Mesenchymal stem cell (in vitro differentiated cells and primary cell): ENCODE results near the gene ADGRV1.

Source experiments
- DNase-seq: peaks from one replicate; pipeline ENCODE4 v3.0.0-alpha.2; 2013
- H2AFZ ChIP-seq: one replicate; pipeline ENCODE4 v1.6.1; 2013; ENCODE audit warnings: low read depth, mild to moderate bottlenecking, control low read depth, inconsistent platforms, low read length, moderate library complexity
- H2AK5ac ChIP-seq: 2 replicates; pipeline ENCODE4 v1.6.1; 2013; ENCODE audit warnings: low read length, moderate library complexity, mild to moderate bottlenecking, inconsistent platforms; ENCODE audit not compliant: severe bottlenecking
- H2BK120ac ChIP-seq: one replicate; pipeline ENCODE4 v1.6.1; 2013; ENCODE audit warnings: low read depth, mild to moderate bottlenecking, inconsistent platforms, low read length, moderate library complexity
- H2BK12ac ChIP-seq, 2 experiments: one replicate each; pipeline ENCODE4 v1.6.1; 2013; ENCODE audit warnings: inconsistent platforms in 2 of 2, low read length in 2 of 2, mild to moderate bottlenecking in 2 of 2, moderate library complexity in 2 of 2, control low read depth in 1 of 2
- H2BK15ac ChIP-seq: one replicate; pipeline ENCODE4 v1.6.1; 2013; ENCODE audit warnings: mild to moderate bottlenecking, low read depth, inconsistent platforms; ENCODE audit not compliant: poor library complexity, severe bottlenecking
- H2BK5ac ChIP-seq: 2 replicates; pipeline ENCODE4 v1.6.1; 2013; ENCODE audit warnings: low read depth, mild to moderate bottlenecking, low read length, control low read depth, inconsistent platforms; ENCODE audit not compliant: poor library complexity, severe bottlenecking
- H3K14ac ChIP-seq, 2 experiments: one replicate each; pipeline ENCODE4 v1.6.1; 2013; ENCODE audit warnings: inconsistent platforms in 2 of 2, low read length in 2 of 2, control low read depth in 1 of 2, mild to moderate bottlenecking in 1 of 2, moderate library complexity in 1 of 2
- H3K18ac ChIP-seq, 2 experiments: one replicate each; pipeline ENCODE4 v1.6.1; 2013; ENCODE audit warnings: inconsistent platforms in 2 of 2, low read length in 2 of 2, control low read depth in 1 of 2, low read depth in 1 of 2, mild to moderate bottlenecking in 1 of 2
- H3K23ac ChIP-seq, 2 experiments: one replicate each; pipeline ENCODE4 v1.6.1; 2013; ENCODE audit warnings: inconsistent platforms in 2 of 2, low read length in 2 of 2, mild to moderate bottlenecking in 2 of 2, moderate library complexity in 2 of 2, control low read depth in 1 of 2
- H3K27ac ChIP-seq: 2 replicates; pipeline ENCODE4 v1.5.1; 2013; ENCODE audit warnings: mild to moderate bottlenecking, moderate library complexity, low read length, control low read depth, inconsistent platforms; ENCODE audit not compliant: poor library complexity, severe bottlenecking
- H3K27me3 ChIP-seq, 2 experiments: 2 replicates each; pipeline versions ENCODE4 v1.6.1 to v1.7.0; 2013; ENCODE audit warnings: low read length in 2 of 2, mild to moderate bottlenecking in 2 of 2, moderate library complexity in 2 of 2, control low read depth in 1 of 2, inconsistent platforms in 1 of 2; ENCODE audit not compliant: control insufficient read depth in 1 of 2, insufficient read depth in 1 of 2
- H3K36me3 ChIP-seq, 2 experiments: 2 replicates each; pipeline versions ENCODE4 v1.6.1 to v1.7.0; 2013; ENCODE audit warnings: low read length in 2 of 2, control low read depth in 1 of 2, inconsistent platforms in 1 of 2, low read depth in 1 of 2, mild to moderate bottlenecking in 1 of 2; ENCODE audit not compliant: insufficient read depth in 2 of 2, control insufficient read depth in 1 of 2
- H3K4ac ChIP-seq, 2 experiments: one replicate each; pipeline ENCODE4 v1.6.1; 2013; ENCODE audit warnings: inconsistent platforms in 2 of 2, low read length in 2 of 2, mild to moderate bottlenecking in 2 of 2, moderate library complexity in 2 of 2, control low read depth in 1 of 2, low read depth in 1 of 2
- H3K4me1 ChIP-seq: 2 replicates; pipeline ENCODE4 v1.6.1; 2013; ENCODE audit warnings: low read depth, low read length, control low read depth; ENCODE audit not compliant: control insufficient read depth, insufficient read depth
- H3K4me2 ChIP-seq: 2 replicates; pipeline ENCODE4 v1.6.1; 2013; ENCODE audit warnings: low read length, mild to moderate bottlenecking, inconsistent platforms; ENCODE audit not compliant: poor library complexity, severe bottlenecking
- H3K4me3 ChIP-seq, 2 experiments: 2 replicates each; pipeline versions ENCODE4 v1.5.1 to v1.7.0; 2013; ENCODE audit warnings: low read length in 2 of 2, mild to moderate bottlenecking in 2 of 2, control low read depth in 1 of 2, low read depth in 1 of 2; ENCODE audit not compliant: insufficient read depth in 1 of 2
- H3K79me1 ChIP-seq: replicated peaks from 2 replicates; pipeline ENCODE4 v1.6.1; 2013; ENCODE audit warnings: mild to moderate bottlenecking, control low read depth, low read length, inconsistent platforms; ENCODE audit not compliant: poor library complexity, severe bottlenecking
- H3K9ac ChIP-seq: 2 replicates; pipeline ENCODE4 v1.7.0; 2013; ENCODE audit warnings: mild to moderate bottlenecking, low read length, moderate library complexity
- H3K9me3 ChIP-seq: 2 replicates; pipeline ENCODE4 v1.7.0; 2013; ENCODE audit warnings: mild to moderate bottlenecking, low read length; ENCODE audit not compliant: control insufficient read depth
- H4K8ac ChIP-seq: one replicate; pipeline ENCODE4 v1.6.1; 2013; ENCODE audit warnings: inconsistent platforms, mild to moderate bottlenecking, low read length, moderate library complexity
- H4K91ac ChIP-seq: one replicate; pipeline ENCODE4 v1.6.1; 2013; ENCODE audit warnings: mild to moderate bottlenecking, low read length, inconsistent platforms
- WGBS: methylation state at CpG from one replicate; pipeline ENCODE4 v1.1.7; 2013; ENCODE audit warnings: mixed read lengths; 5-methylcytosine and 5-hydroxymethylcytosine counted together

ADGRV1 gene

DNA sequence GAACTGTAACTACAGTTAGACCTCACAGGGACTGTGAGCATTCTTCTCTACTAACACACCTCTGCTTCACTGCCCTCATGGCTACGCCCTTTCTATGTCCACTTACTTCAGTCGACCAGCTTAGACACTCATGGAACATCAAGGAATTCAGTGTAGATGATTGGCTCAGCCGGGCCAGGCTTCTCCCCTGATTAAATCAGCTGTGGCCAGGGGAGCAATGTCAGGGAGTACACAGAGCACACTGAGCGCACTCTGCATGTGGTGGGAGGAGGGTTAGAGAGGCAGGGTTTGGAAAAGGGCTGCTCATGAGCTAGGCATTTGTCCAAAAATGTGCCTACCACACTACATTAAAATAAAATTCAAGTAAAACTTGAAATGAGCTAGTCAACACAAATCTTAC is 424.0 kb downstream of the ADGRV1 start:
- Histone ChIP-seq H2AK5ac (no peak overlapping the region), H3K23ac (no peak overlapping the region), H4K8ac (no peak overlapping the region), H3K27ac (no peak overlapping the region), H2BK15ac (no peak overlapping the region), H2BK5ac (no peak overlapping the region), H3K9me3 (no peaks in the 10 kb centered on the region), H3K18ac (no peak overlapping the region), H3K4me2 (no peak overlapping the region), H3K4ac (no peak overlapping the region), H2AFZ (no peak overlapping the region), H3K27me3 (peaks cover 0 to 45% of the 10 kb centered on the region in 2 experiments), H3K4me3 (no peak overlapping the region), H3K14ac (no peak overlapping the region), H3K4me1 (peaks cover 2% of the 10 kb centered on the region), H4K91ac (no peak overlapping the region), H3K36me3 (no peaks in the 10 kb centered on the region), H3K9ac (no peak overlapping the region), H3K79me1 (no peaks in the 10 kb centered on the region), H2BK120ac (no peak overlapping the region), H2BK12ac (peak overlapping the region in 1 of 2 experiments; percentile 57)
- 76% methylated on average over 3 of the region's 4 CpGs for WGBS
- peak; percentile 37 for DNase-seq

GRCh38 chr5:90983148-90983547 is 424.6 kb downstream of the ADGRV1 start:
- H4K8ac ChIP-seq = no peak overlapping the region
- H3K4me2 ChIP-seq = no peak overlapping the region
- H3K4me3 ChIP-seq = no peak overlapping the region
- H2BK12ac ChIP-seq = no peak overlapping the region
- WGBS = 23% methylated on average over 1 of the region's 3 CpGs
- no peak overlapping the region for H3K9ac ChIP-seq
- H2BK15ac ChIP-seq = no peak overlapping the region
- H3K14ac ChIP-seq = no peak overlapping the region
- H3K4ac ChIP-seq = no peak overlapping the region
- H3K36me3 ChIP-seq = no peaks in the 10 kb centered on the region
- no peak overlapping the region for H4K91ac ChIP-seq
- no peak overlapping the region for H2AFZ ChIP-seq
- H3K79me1 ChIP-seq = no peaks in the 10 kb centered on the region
- peak; percentile 93 for DNase-seq
- peaks cover 2% of the 10 kb centered on the region for H3K4me1 ChIP-seq
- no peak overlapping the region for H3K18ac ChIP-seq
- H2BK120ac ChIP-seq = no peak overlapping the region
- H2BK5ac ChIP-seq = no peak overlapping the region
- H3K27me3 ChIP-seq = peaks cover 0 to 45% of the 10 kb centered on the region in 2 experiments
- no peak overlapping the region for H2AK5ac ChIP-seq
- H3K23ac ChIP-seq = no peak overlapping the region
- H3K27ac ChIP-seq = no peak overlapping the region
- H3K9me3 ChIP-seq = no peaks in the 10 kb centered on the region

GRCh38 chr5:90983711-90984124 is 425.1 kb downstream of the ADGRV1 start:
- Histone ChIP-seq H3K4me1 (peaks cover 2% of the 10 kb centered on the region), H2BK12ac (no peak overlapping the region), H3K79me1 (no peaks in the 10 kb centered on the region), H3K18ac (no peak overlapping the region), H4K8ac (no peak overlapping the region), H4K91ac (no peak overlapping the region), H3K27ac (no peak overlapping the region), H2AFZ (no peak overlapping the region), H2BK120ac (no peak overlapping the region), H3K27me3 (peaks cover 0 to 45% of the 10 kb centered on the region in 2 experiments), H3K4ac (no peak overlapping the region), H3K4me3 (no peak overlapping the region), H3K9ac (no peak overlapping the region), H3K9me3 (no peaks in the 10 kb centered on the region), H2AK5ac (no peak overlapping the region), H2BK15ac (no peak overlapping the region), H3K14ac (no peak overlapping the region), H3K4me2 (no peak overlapping the region), H2BK5ac (no peak overlapping the region), H3K23ac (no peak overlapping the region), H3K36me3 (no peaks in the 10 kb centered on the region)
- DNase-seq = peak; percentile 52

GRCh38 chr5:90985341-90985740 is 426.7 kb downstream of the ADGRV1 start:
- 82% methylated on average over 3 of the region's 3 CpGs for WGBS

More at GRCh38 chr5:90985341-90985740, 426.7 kb downstream of the ADGRV1 start:
- H2BK5ac ChIP-seq = no peak overlapping the region
- no peak overlapping the region for H3K4me2 ChIP-seq
- no peaks in the 10 kb centered on the region for H3K36me3 ChIP-seq
- H3K27ac ChIP-seq = no peak overlapping the region
- peaks cover 2% of the 10 kb centered on the region for H3K4me1 ChIP-seq
- no peak overlapping the region for H2AK5ac ChIP-seq
- no peak overlapping the region for H2AFZ ChIP-seq
- no peak overlapping the region for H3K14ac ChIP-seq
- no peak overlapping the region for H3K4ac ChIP-seq
- no peaks in the 10 kb centered on the region for H3K9me3 ChIP-seq
- no peak overlapping the region for H3K4me3 ChIP-seq
- no peak overlapping the region for H2BK120ac ChIP-seq
- no peak overlapping the region for H3K18ac ChIP-seq
- DNase-seq = no peak
- H2BK15ac ChIP-seq = no peak overlapping the region
- H3K9ac ChIP-seq = no peak overlapping the region
- H2BK12ac ChIP-seq = no peak overlapping the region
- H4K8ac ChIP-seq = no peak overlapping the region
- H3K79me1 ChIP-seq = no peaks in the 10 kb centered on the region
- H4K91ac ChIP-seq = no peak overlapping the region
- H3K27me3 ChIP-seq = peaks cover 0 to 31% of the 10 kb centered on the region in 2 experiments
- H3K23ac ChIP-seq = no peak overlapping the region
